ENCODE data around the gene LOXHD1.

Gene LOXHD1

GRCh38 chr18:46554406-46555080 is 102.5 kb downstream of the LOXHD1 start:
- TF ChIP-seq CTCF (IDR thresholded peaks at IDR 0.05; ENCODE audit: control insufficient read depth, insufficient read depth, low read depth, low read length, missing control alignments): no peak
- no peak for DNase-seq (ENCODE audit: low read depth)
- no peak overlapping the region for H3K4me3 ChIP-seq (ENCODE audit: control insufficient read depth, low read depth, low read length)

- H3K4me3 ChIP-seq (ENCODE audit: control insufficient read depth, low read depth, low read length): no peak overlapping the region
- TF ChIP-seq CTCF (IDR thresholded peaks at IDR 0.05; ENCODE audit: control insufficient read depth, insufficient read depth, low read depth, low read length, missing control alignments): no peak
- DNase-seq (ENCODE audit: low read depth): no peak
These were observed 106.4 kb downstream of the LOXHD1 start for GRCh38 chr18:46550609-46551008.

GRCh38 chr18:46547520-46547919 is 109.5 kb downstream of the LOXHD1 start:
- no peak for DNase-seq (ENCODE audit: low read depth)
- no peak for TF ChIP-seq CTCF (IDR thresholded peaks at IDR 0.05; ENCODE audit: control insufficient read depth, insufficient read depth, low read depth, low read length, missing control alignments)
- H3K4me3 ChIP-seq (ENCODE audit: control insufficient read depth, low read depth, low read length): no peak overlapping the region

- no peak for DNase-seq (ENCODE audit: low read depth)
- no peak overlapping the region for H3K4me3 ChIP-seq (ENCODE audit: control insufficient read depth, low read depth, low read length)
- TF ChIP-seq CTCF (IDR thresholded peaks at IDR 0.05; ENCODE audit: control insufficient read depth, insufficient read depth, low read depth, low read length, missing control alignments): no peak
These were observed 110.8 kb downstream of the LOXHD1 start for GRCh38 chr18:46546111-46546640.

GRCh38 chr18:46542545-46542944 is 114.5 kb downstream of the LOXHD1 start:
- H3K4me3 ChIP-seq (ENCODE audit: control insufficient read depth, low read depth, low read length): no peak overlapping the region
- TF ChIP-seq CTCF (IDR thresholded peaks at IDR 0.05; ENCODE audit: control insufficient read depth, insufficient read depth, low read depth, low read length, missing control alignments): no peak
- DNase-seq (ENCODE audit: low read depth): no peak

GRCh38 chr18:46541626-46542189 is 115.3 kb downstream of the LOXHD1 start:
- TF ChIP-seq CTCF (IDR thresholded peaks at IDR 0.05; ENCODE audit: control insufficient read depth, insufficient read depth, low read depth, low read length, missing control alignments): no peak
- no peak overlapping the region for H3K4me3 ChIP-seq (ENCODE audit: control insufficient read depth, low read depth, low read length)
- DNase-seq (ENCODE audit: low read depth): no peak
